CD8-positive, alpha-beta memory T cell (primary cell): ENCODE measurements around the gene PRRT3. TPM values are rescaled to one million over a fixed set of nuclear protein-coding genes. Genes with fewer than 3 reads are reported as not detected.

Source experiments
- CTCF ChIA-PET: fragments of 350-600 bp; sonication (Branson Sonifier 250); formaldehyde crosslinking; loops from one replicate; lab custom pipeline; 2021; ENCODE audit warnings: antibody characterized with exemption; lab: Charles Lee
- POLR2A ChIA-PET: fragments of 350-600 bp; sonication (Branson Sonifier 250); formaldehyde crosslinking; loops from one replicate; lab custom pipeline; 2021; ENCODE audit warnings: antibody characterized with exemption; lab: Charles Lee
- DNase-seq, 5 donors: peaks; one replicate each; pipeline versions ENCODE4 v3.0.0 to v3.0.0-alpha.2; 2020 to 2022; ENCODE audit warnings: mixed read lengths in 1 of 5
- H3K27ac ChIP-seq: one replicate; pipeline ENCODE4 v1.7.0; 2013; ENCODE audit warnings: low read depth, mild to moderate bottlenecking, low read length, moderate library complexity
- H3K27me3 ChIP-seq: 2 replicates; pipeline ENCODE4 v1.7.0; 2013; ENCODE audit warnings: low read length, mild to moderate bottlenecking; ENCODE audit not compliant: insufficient read depth, poor library complexity, severe bottlenecking
- H3K36me3 ChIP-seq: 2 replicates; pipeline ENCODE4 v1.7.0; 2013; ENCODE audit warnings: mild to moderate bottlenecking, low read length, moderate library complexity; ENCODE audit not compliant: insufficient read depth
- H3K4me1 ChIP-seq: 2 replicates; pipeline ENCODE4 v1.7.0; 2013; ENCODE audit warnings: mild to moderate bottlenecking, low read length, moderate library complexity; ENCODE audit not compliant: insufficient read depth
- H3K4me3 ChIP-seq: 2 replicates; pipeline ENCODE4 v1.7.0; 2013; ENCODE audit warnings: mild to moderate bottlenecking, low read length
- H3K9me3 ChIP-seq: 2 replicates; pipeline ENCODE4 v1.7.0; 2013; ENCODE audit warnings: mild to moderate bottlenecking, low read length
- H3K27ac Mint-ChIP-seq, 8 donors: one replicate each; pipeline ENCODE4 v1.8.0; 2020 to 2021; ENCODE audit warnings: mixed read lengths in 8 of 8, mild to moderate bottlenecking in 6 of 8, inconsistent platforms in 3 of 8, moderate library complexity in 3 of 8
- H3K27me3 Mint-ChIP-seq, 2 donors: one replicate each; pipeline ENCODE4 v1.8.0; 2020 to 2021; ENCODE audit warnings: mixed read lengths in 2 of 2, mild to moderate bottlenecking in 1 of 2, moderate library complexity in 1 of 2
- H3K36me3 Mint-ChIP-seq, 3 donors: one replicate each; pipeline ENCODE4 v1.8.0; 2020 to 2021; ENCODE audit warnings: mixed read lengths in 3 of 3, inconsistent platforms in 1 of 3, mild to moderate bottlenecking in 1 of 3
- H3K4me1 Mint-ChIP-seq, 3 donors: one replicate each; pipeline ENCODE4 v1.8.0; 2020 to 2021; ENCODE audit warnings: mixed read lengths in 3 of 3, inconsistent platforms in 1 of 3, mild to moderate bottlenecking in 1 of 3
- H3K4me3 Mint-ChIP-seq, 7 donors: one replicate each; pipeline ENCODE4 v1.8.0; 2020 to 2021; ENCODE audit warnings: mixed read lengths in 7 of 7, mild to moderate bottlenecking in 6 of 7, moderate library complexity in 4 of 7, inconsistent platforms in 2 of 7
- H3K9me3 Mint-ChIP-seq, 5 donors: one replicate each; pipeline ENCODE4 v1.8.0; 2020 to 2022; ENCODE audit warnings: mixed read lengths in 5 of 5, mild to moderate bottlenecking in 3 of 5, moderate library complexity in 2 of 5, inconsistent platforms in 1 of 5
- polyA plus RNA-seq: library from polyadenylated mRNA; unstranded; fragments of 300-500 nt; fragmentation: Illumina TruSeq; gene quantifications from one replicate; pipeline ENCODE4 v1.2.3, GENCODE V29; 2021
- total RNA-seq, 2 experiments: library from RNA; stranded (reverse); gene quantifications; one replicate each; pipeline ENCODE4 v1.2.3, GENCODE V29; 2021

The PRRT3 gene
- total and polyA plus RNA-seq, 3 experiments from 2014 or later: 5.4 to 12.3 (median 12.1) TPM

- H3K4me3 ChIP-seq: peak overlapping the region; percentile 76
- H3K36me3 ChIP-seq: peaks cover 11% of the 10 kb centered on the region
- Mint-ChIP-seq H3K4me3 (peak overlapping the region; percentile 88 to 99 (median 95)), H3K9me3 (no peaks in the 10 kb centered on the region), H3K27me3 (no peaks in the 10 kb centered on the region), H3K27ac (peak overlapping the region; percentile 93 to 100 (median 98)), H3K36me3 (peaks cover 0 to 35% (median 5%) of the 10 kb centered on the region in 3 donors), H3K4me1 (peaks cover 32 to 61% (median 33%) of the 10 kb centered on the region in 3 donors)
- H3K4me1 ChIP-seq: peaks cover 32% of the 10 kb centered on the region
- no peaks in the 10 kb centered on the region for H3K27me3 ChIP-seq
- DNase-seq: peak; percentile 83 to 93 (median 84)
- CTCF ChIA-PET: interaction anchor here (0.6 to 4.0 kb wide), 59 partner anchors 9 to 805 kb away, joined by 3 to 32 read pairs (median 4); partner anchors contain the start of genes ARPC4, BRPF1, EMC3 and FANCD2
- H3K9me3 ChIP-seq: no peaks in the 10 kb centered on the region
- peak overlapping the region; percentile 90 for H3K27ac ChIP-seq
- POLR2A ChIA-PET: interaction anchor here (0.6 to 3.2 kb wide), 26 partner anchors 9 to 389 kb away, joined by 3 to 28 read pairs (median 4); partner anchors contain the start of genes ARPC4, BRPF1, EMC3 and JAGN1
These were observed 19.2 kb downstream of the PRRT3 start for GRCh38 chr3:9932843-9933560.

- no peaks in the 10 kb centered on the region for H3K27me3 Mint-ChIP-seq
- ChIA-PET POLR2A (interaction anchor here (0.6 to 3.2 kb wide), 16 partner anchors 13 to 388 kb away, joined by 3 to 28 read pairs (median 6); partner anchors contain the start of genes ARPC4, BRPF1, EMC3 and JAGN1), CTCF (interaction anchor here (0.6 to 4.0 kb wide), 54 partner anchors 9 to 389 kb away, joined by 3 to 32 read pairs (median 4); partner anchors contain the start of genes ARPC4, BRPF1, EMC3 and FANCD2)
- peaks cover 32 to 61% (median 33%) of the 10 kb centered on the region in 3 donors for H3K4me1 Mint-ChIP-seq
- peaks cover 0 to 31% (median 4%) of the 10 kb centered on the region in 3 donors for H3K36me3 Mint-ChIP-seq
- H3K36me3 ChIP-seq: peaks cover 6% of the 10 kb centered on the region
- H3K4me3 ChIP-seq: peak overlapping the region; percentile 76
- H3K9me3 ChIP-seq: no peaks in the 10 kb centered on the region
- no peaks in the 10 kb centered on the region for H3K27me3 ChIP-seq
- peak overlapping the region; percentile 90 for H3K27ac ChIP-seq
- no peaks in the 10 kb centered on the region for H3K9me3 Mint-ChIP-seq
- peak overlapping the region; percentile 88 to 99 (median 95) for H3K4me3 Mint-ChIP-seq
- peaks cover 32% of the 10 kb centered on the region for H3K4me1 ChIP-seq
- no peak for DNase-seq
- H3K27ac Mint-ChIP-seq: peak overlapping the region; percentile 93 to 100 (median 98)
These were observed 19.7 kb downstream of the PRRT3 start for GRCh38 chr3:9932535-9932842.

- Mint-ChIP-seq H3K9me3 (no peaks in the 10 kb centered on the region), H3K27ac (peak overlapping the region; percentile 36 to 93 (median 76)), H3K4me1 (peaks cover 29 to 49% (median 32%) of the 10 kb centered on the region in 3 donors), H3K27me3 (no peaks in the 10 kb centered on the region), H3K36me3 (peaks cover 0 to 19% (median 0%) of the 10 kb centered on the region in 3 donors), H3K4me3 (peak overlapping the region in 3 of 7 donors; percentile 36 to 80 (median 58))
- POLR2A ChIA-PET: interaction anchor here (3.2 kb wide), 1 partner anchor 16 kb away, joined by 14 read pairs; no protein-coding TSS in a partner anchor
- Histone ChIP-seq H3K27ac (no peak overlapping the region), H3K4me1 (peaks cover 29% of the 10 kb centered on the region), H3K36me3 (no peaks in the 10 kb centered on the region), H3K4me3 (no peak overlapping the region), H3K9me3 (no peaks in the 10 kb centered on the region), H3K27me3 (no peaks in the 10 kb centered on the region)
- CTCF ChIA-PET: interaction anchor here (1.1 to 4.0 kb wide), 7 partner anchors 16 to 356 kb away, joined by 3 to 28 read pairs (median 11); partner anchors contain the start of genes EMC3 and JAGN1
- DNase-seq: no peak
These were observed 21.3 kb downstream of the PRRT3 start for GRCh38 chr3:9930804-9931418.

GRCh38 chr3:9928158-9928557 lies 24.1 kb downstream of the PRRT3 start:
- Mint-ChIP-seq H3K36me3 (no peaks in the 10 kb centered on the region), H3K4me1 (peaks cover 11 to 25% (median 11%) of the 10 kb centered on the region in 3 donors), H3K27me3 (peaks cover 6 to 12% of the 10 kb centered on the region in 2 donors), H3K27ac (no peak overlapping the region), H3K9me3 (no peaks in the 10 kb centered on the region), H3K4me3 (no peak overlapping the region)
- Histone ChIP-seq H3K4me3 (no peak overlapping the region), H3K27ac (no peak overlapping the region), H3K9me3 (no peaks in the 10 kb centered on the region), H3K4me1 (peaks cover 9% of the 10 kb centered on the region), H3K36me3 (no peaks in the 10 kb centered on the region), H3K27me3 (no peaks in the 10 kb centered on the region)
- CTCF ChIA-PET: no interaction called here
- POLR2A ChIA-PET: no interaction called here
- no peak for DNase-seq

- Histone ChIP-seq H3K27me3 (no peaks in the 10 kb centered on the region), H3K9me3 (no peaks in the 10 kb centered on the region), H3K4me3 (no peak overlapping the region), H3K27ac (no peak overlapping the region), H3K4me1 (peaks cover 9% of the 10 kb centered on the region), H3K36me3 (no peaks in the 10 kb centered on the region)
- POLR2A ChIA-PET: no interaction called here
- H3K4me1 Mint-ChIP-seq: peaks cover 3 to 14% (median 8%) of the 10 kb centered on the region in 3 donors
- CTCF ChIA-PET: no interaction called here
- H3K27ac Mint-ChIP-seq: peak overlapping the region in 1 of 8 donors; percentile 46
- no peaks in the 10 kb centered on the region for H3K9me3 Mint-ChIP-seq
- peaks cover 4 to 12% of the 10 kb centered on the region in 2 donors for H3K27me3 Mint-ChIP-seq
- DNase-seq: no peak
- H3K4me3 Mint-ChIP-seq: peak overlapping the region in 1 of 7 donors; percentile 84
- no peaks in the 10 kb centered on the region for H3K36me3 Mint-ChIP-seq
These were observed 33.8 kb downstream of the PRRT3 start for GRCh38 chr3:9918261-9919038.

- Mint-ChIP-seq H3K27ac (no peak overlapping the region), H3K4me3 (no peak overlapping the region), H3K27me3 (peaks cover 4 to 12% of the 10 kb centered on the region in 2 donors), H3K9me3 (no peaks in the 10 kb centered on the region), H3K4me1 (peaks cover 3 to 14% (median 8%) of the 10 kb centered on the region in 3 donors), H3K36me3 (no peaks in the 10 kb centered on the region)
- Histone ChIP-seq H3K4me3 (no peak overlapping the region), H3K36me3 (no peaks in the 10 kb centered on the region), H3K27ac (no peak overlapping the region), H3K9me3 (no peaks in the 10 kb centered on the region), H3K4me1 (peaks cover 9% of the 10 kb centered on the region), H3K27me3 (no peaks in the 10 kb centered on the region)
- ChIA-PET POLR2A (no interaction called here), CTCF (no interaction called here)
- no peak for DNase-seq
These were observed 34.4 kb downstream of the PRRT3 start for GRCh38 chr3:9917820-9918219.
